ENCODE results near the gene IQSEC1.

The IQSEC1 gene

GRCh38 chr3:13044496-13045240 lies 28.6 kb downstream of the IQSEC1 start:
- Mint-ChIP-seq H3K27me3 (no peaks in the 10 kb centered on the region), H3K4me3 (no peak overlapping the region), H3K27ac (no peak overlapping the region), H3K9me3 (ENCODE audit: low read depth) (no peaks in the 10 kb centered on the region), H3K36me3 (peaks cover 2% of the 10 kb centered on the region), H3K4me1 (ENCODE audit: low read depth) (peaks cover 29% of the 10 kb centered on the region)

- H3K27ac Mint-ChIP-seq = no peak overlapping the region
- peaks cover 27% of the 10 kb centered on the region for H3K4me1 Mint-ChIP-seq (ENCODE audit: low read depth)
- no peaks in the 10 kb centered on the region for H3K27me3 Mint-ChIP-seq
- H3K36me3 Mint-ChIP-seq = peaks cover 2% of the 10 kb centered on the region
- H3K4me3 Mint-ChIP-seq = no peak overlapping the region
- H3K9me3 Mint-ChIP-seq (ENCODE audit: low read depth) = no peaks in the 10 kb centered on the region
These were observed 29.6 kb downstream of the IQSEC1 start for GRCh38 chr3:13043656-13044055.

- Mint-ChIP-seq H3K27me3 (no peaks in the 10 kb centered on the region), H3K36me3 (peaks cover 2% of the 10 kb centered on the region), H3K27ac (no peak overlapping the region)
These were observed 30.4 kb downstream of the IQSEC1 start for GRCh38 chr3:13042715-13043271.

DNA sequence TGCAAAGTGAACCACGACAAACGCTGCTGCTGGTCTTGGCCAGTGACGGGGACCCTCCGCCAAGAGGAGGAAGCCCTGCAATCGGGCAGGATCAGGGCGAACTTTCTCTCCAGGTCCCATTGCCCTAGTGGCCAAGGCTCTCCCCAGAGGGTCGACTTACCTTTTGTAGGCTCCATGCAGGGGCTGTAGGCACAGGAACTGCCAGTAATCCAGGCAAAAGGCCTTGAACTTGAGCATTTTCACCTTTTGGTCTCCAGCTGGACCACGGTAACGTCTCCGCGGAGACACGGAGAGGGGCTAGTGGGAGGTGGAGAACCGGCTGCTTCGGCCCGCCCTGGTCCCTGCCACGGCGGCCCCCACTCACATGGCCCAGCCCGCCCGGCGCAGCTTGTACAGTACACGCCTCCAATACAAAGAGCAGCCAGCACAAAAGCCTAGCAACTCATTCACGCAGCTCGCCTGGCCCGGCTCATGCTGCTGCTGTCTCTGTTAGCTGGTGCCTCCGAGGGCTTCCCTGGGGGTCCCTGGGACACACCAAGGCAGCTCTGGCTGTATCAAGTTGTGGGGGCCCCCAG lies 31.0 kb downstream of the IQSEC1 start:
- H3K4me3 Mint-ChIP-seq = no peak overlapping the region
- peaks cover 27% of the 10 kb centered on the region for H3K4me1 Mint-ChIP-seq (ENCODE audit: low read depth)
- no peak overlapping the region for H3K27ac Mint-ChIP-seq
- peaks cover 2% of the 10 kb centered on the region for H3K36me3 Mint-ChIP-seq
- H3K9me3 Mint-ChIP-seq (ENCODE audit: low read depth) = no peaks in the 10 kb centered on the region
- H3K27me3 Mint-ChIP-seq = no peaks in the 10 kb centered on the region

More at GRCh38 chr3:13042715-13043271, 30.4 kb downstream of the IQSEC1 start:
- no peaks in the 10 kb centered on the region for H3K9me3 Mint-ChIP-seq (ENCODE audit: low read depth)
- H3K4me1 Mint-ChIP-seq (ENCODE audit: low read depth) = peaks cover 27% of the 10 kb centered on the region
- no peak overlapping the region for H3K4me3 Mint-ChIP-seq

- H3K36me3 Mint-ChIP-seq = peaks cover 2% of the 10 kb centered on the region
- peaks cover 20% of the 10 kb centered on the region for H3K4me1 Mint-ChIP-seq (ENCODE audit: low read depth)
- H3K27ac Mint-ChIP-seq = no peak overlapping the region
- no peak overlapping the region for H3K4me3 Mint-ChIP-seq
- no peaks in the 10 kb centered on the region for H3K9me3 Mint-ChIP-seq (ENCODE audit: low read depth)
- no peaks in the 10 kb centered on the region for H3K27me3 Mint-ChIP-seq
These were observed 32.0 kb downstream of the IQSEC1 start for GRCh38 chr3:13041113-13041776.

- no peak overlapping the region for H3K27ac Mint-ChIP-seq
- H3K9me3 Mint-ChIP-seq (ENCODE audit: low read depth) = no peaks in the 10 kb centered on the region
- H3K4me1 Mint-ChIP-seq (ENCODE audit: low read depth) = peaks cover 15% of the 10 kb centered on the region
- peaks cover 2% of the 10 kb centered on the region for H3K36me3 Mint-ChIP-seq
- no peaks in the 10 kb centered on the region for H3K27me3 Mint-ChIP-seq
- no peak overlapping the region for H3K4me3 Mint-ChIP-seq
These were observed 32.7 kb downstream of the IQSEC1 start for GRCh38 chr3:13040361-13041074.

DNA sequence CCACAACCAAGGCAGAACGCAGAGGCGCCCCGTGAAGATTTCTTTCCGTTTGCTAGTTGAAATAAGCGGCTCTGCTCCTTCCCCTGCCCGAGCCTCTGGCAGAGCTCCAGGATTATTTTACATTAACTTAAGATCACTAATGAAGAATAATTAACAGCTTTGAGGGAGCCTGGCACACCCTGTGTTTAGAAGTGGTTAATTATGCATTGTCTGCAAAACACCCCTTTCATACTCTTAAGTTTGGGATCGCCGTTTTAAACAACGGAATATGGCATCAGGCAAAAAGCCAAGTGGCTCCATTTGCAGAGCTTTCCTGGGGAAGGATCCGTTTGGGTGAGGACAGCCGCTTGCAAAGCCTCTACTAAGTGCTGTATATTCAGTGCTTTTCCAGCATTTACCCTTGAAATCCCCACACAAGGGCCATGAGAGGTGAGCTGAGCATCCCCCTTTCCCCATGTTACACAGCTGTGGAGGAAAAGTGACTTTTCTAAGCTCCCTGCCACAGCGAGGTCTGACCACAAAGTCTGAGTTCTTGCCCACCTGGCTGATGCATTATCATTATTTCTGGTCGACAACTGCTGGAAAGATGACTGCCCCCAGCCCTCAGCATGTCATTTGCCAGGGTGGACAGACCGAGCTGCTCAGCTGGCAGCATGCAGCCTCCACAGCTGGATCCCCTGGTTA lies 33.9 kb downstream of the IQSEC1 start:
- no peak overlapping the region for H3K4me3 Mint-ChIP-seq
- peaks cover 15% of the 10 kb centered on the region for H3K4me1 Mint-ChIP-seq (ENCODE audit: low read depth)
- H3K36me3 Mint-ChIP-seq = peaks cover 2% of the 10 kb centered on the region
- no peak overlapping the region for H3K27ac Mint-ChIP-seq
- H3K27me3 Mint-ChIP-seq = no peaks in the 10 kb centered on the region
- no peaks in the 10 kb centered on the region for H3K9me3 Mint-ChIP-seq (ENCODE audit: low read depth)

DNA sequence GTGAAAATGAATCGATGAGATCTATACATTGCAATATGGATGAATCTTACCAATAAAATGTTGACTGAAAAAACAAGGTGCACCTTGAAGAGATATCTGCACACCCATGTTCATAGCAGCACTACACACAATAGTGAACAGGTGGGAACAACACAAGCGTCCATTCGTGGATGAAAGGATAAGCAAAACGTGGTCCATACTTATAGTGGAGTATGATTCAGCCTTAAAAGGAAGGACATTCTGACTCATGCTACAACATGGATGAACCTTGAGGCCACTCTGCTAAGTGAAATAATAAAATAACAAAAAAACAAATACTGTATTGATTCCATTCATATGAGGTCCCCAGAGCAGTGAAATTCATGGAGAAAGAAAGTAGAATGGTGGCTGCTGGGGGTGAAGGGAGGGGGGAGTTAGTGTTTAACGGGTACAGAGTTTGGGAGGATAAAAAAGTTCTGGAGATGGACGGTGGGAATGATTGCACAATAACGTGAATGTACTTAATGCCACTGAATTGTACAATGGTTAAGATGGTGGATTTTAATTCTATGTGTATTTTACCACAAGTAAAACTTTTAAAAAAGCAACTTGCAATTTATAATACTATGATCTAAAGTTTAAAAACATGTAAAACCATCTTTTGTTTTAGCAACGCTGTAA lies 35.6 kb downstream of the IQSEC1 start:
- H3K27me3 Mint-ChIP-seq = no peaks in the 10 kb centered on the region
- H3K9me3 Mint-ChIP-seq (ENCODE audit: low read depth) = no peaks in the 10 kb centered on the region
- peaks cover 15% of the 10 kb centered on the region for H3K4me1 Mint-ChIP-seq (ENCODE audit: low read depth)
- no peak overlapping the region for H3K27ac Mint-ChIP-seq
- H3K4me3 Mint-ChIP-seq = no peak overlapping the region
- H3K36me3 Mint-ChIP-seq = peaks cover 2% of the 10 kb centered on the region

GRCh38 chr3:13034861-13035260 lies 38.4 kb downstream of the IQSEC1 start:
- no peaks in the 10 kb centered on the region for H3K9me3 Mint-ChIP-seq (ENCODE audit: low read depth)
- no peaks in the 10 kb centered on the region for H3K27me3 Mint-ChIP-seq
- no peaks in the 10 kb centered on the region for H3K36me3 Mint-ChIP-seq
- H3K27ac Mint-ChIP-seq = no peak overlapping the region
- H3K4me3 Mint-ChIP-seq = no peak overlapping the region
- H3K4me1 Mint-ChIP-seq (ENCODE audit: low read depth) = peaks cover 2% of the 10 kb centered on the region

- H3K4me1 Mint-ChIP-seq (ENCODE audit: low read depth) = no peaks in the 10 kb centered on the region
- H3K9me3 Mint-ChIP-seq (ENCODE audit: low read depth) = no peaks in the 10 kb centered on the region
- no peak overlapping the region for H3K4me3 Mint-ChIP-seq
- no peaks in the 10 kb centered on the region for H3K36me3 Mint-ChIP-seq
- no peaks in the 10 kb centered on the region for H3K27me3 Mint-ChIP-seq
- H3K27ac Mint-ChIP-seq = no peak overlapping the region
These were observed 39.0 kb downstream of the IQSEC1 start for GRCh38 chr3:13034109-13034800.

DNA sequence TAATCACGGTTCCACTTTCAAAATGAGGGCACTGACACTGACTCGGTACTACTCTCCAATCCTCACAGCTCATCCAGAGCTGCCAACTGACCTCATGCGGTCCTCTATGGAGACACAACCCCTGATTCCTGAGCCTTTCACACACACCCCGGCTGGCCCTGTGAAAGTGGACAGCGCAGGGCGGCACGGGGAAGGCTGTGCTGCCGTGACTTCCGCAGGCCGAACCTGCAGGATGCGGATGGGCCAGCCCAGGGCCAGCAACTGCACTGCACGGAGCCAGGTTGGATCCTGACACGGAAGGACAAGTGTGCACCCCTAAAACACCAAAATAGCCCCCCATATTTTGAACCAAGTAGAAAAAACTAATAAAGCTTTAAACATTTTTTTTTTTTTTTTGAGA lies 41.0 kb downstream of the IQSEC1 start:
- H3K36me3 Mint-ChIP-seq = no peaks in the 10 kb centered on the region
- no peaks in the 10 kb centered on the region for H3K4me1 Mint-ChIP-seq (ENCODE audit: low read depth)
- no peak overlapping the region for H3K27ac Mint-ChIP-seq
- no peaks in the 10 kb centered on the region for H3K9me3 Mint-ChIP-seq (ENCODE audit: low read depth)
- H3K4me3 Mint-ChIP-seq = no peak overlapping the region
- H3K27me3 Mint-ChIP-seq = no peaks in the 10 kb centered on the region

DNA sequence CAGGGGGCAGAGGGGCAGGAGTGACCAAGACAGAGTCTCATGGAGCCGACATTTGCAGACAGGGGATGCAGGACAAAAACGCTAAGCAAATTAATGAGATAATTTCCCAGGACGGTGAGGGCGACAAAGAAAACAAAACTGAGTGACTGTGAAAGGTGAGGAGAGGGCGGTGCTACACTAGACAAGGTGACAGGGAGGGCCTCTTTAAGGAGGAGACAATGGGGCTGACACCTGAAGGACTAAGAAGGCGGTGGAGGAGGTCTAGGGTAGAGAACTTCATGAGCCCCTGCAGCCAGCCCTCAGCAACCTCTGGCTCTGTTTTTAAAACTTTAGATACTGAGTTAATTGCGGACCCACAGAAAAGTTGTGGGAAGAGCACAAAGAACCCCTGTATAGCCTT lies 41.6 kb downstream of the IQSEC1 start:
- H3K4me3 Mint-ChIP-seq = no peak overlapping the region
- H3K27me3 Mint-ChIP-seq = no peaks in the 10 kb centered on the region
- no peaks in the 10 kb centered on the region for H3K36me3 Mint-ChIP-seq
- H3K4me1 Mint-ChIP-seq (ENCODE audit: low read depth) = no peaks in the 10 kb centered on the region
- H3K9me3 Mint-ChIP-seq (ENCODE audit: low read depth) = no peaks in the 10 kb centered on the region
- H3K27ac Mint-ChIP-seq = no peak overlapping the region

- Mint-ChIP-seq H3K4me3 (no peak overlapping the region), H3K9me3 (ENCODE audit: low read depth) (no peaks in the 10 kb centered on the region), H3K27ac (no peak overlapping the region), H3K27me3 (no peaks in the 10 kb centered on the region), H3K4me1 (ENCODE audit: low read depth) (no peaks in the 10 kb centered on the region), H3K36me3 (no peaks in the 10 kb centered on the region)
These were observed 42.5 kb downstream of the IQSEC1 start for GRCh38 chr3:13030684-13031083.

Data from activated naive CD8-positive, alpha-beta T cell (primary cell).